ENCODE results near the gene LNP1. TPM values are rescaled to one million over a fixed set of nuclear protein-coding genes. Genes with fewer than 3 reads are reported as not detected.

Gene LNP1
- total and polyA plus RNA-seq, 12 donors: 0.71 to 6.5 (median 2.4) TPM

- no peaks in the 10 kb centered on the region for H3K27me3 ChIP-seq
- no peaks in the 10 kb centered on the region for H3K36me3 ChIP-seq (replicated peaks in 1 of 2)
- no peak for TF ChIP-seq CTCF (IDR thresholded peaks at IDR 0.05)
- TF ChIP-seq POLR2A (IDR thresholded peaks at IDR 0.05): no peak
- no peaks in the 10 kb centered on the region for H3K4me1 ChIP-seq (replicated peaks in 1 of 2)
- intact Hi-C loops (cut with DNase I): no loop called here
- no peaks in the 10 kb centered on the region for H3K9me3 ChIP-seq (replicated peaks in 1 of 3)
- no peak for DNase-seq
- H3K4me3 ChIP-seq: no peak overlapping the region
- 69 to 89% (median 80%) methylated on average over 3 to 5 of the region's 5 CpGs for WGBS, 4 donors
- H3K27ac ChIP-seq: no peak overlapping the region
These were observed 78.7 kb downstream of the LNP1 start for GRCh38 chr3:100480081-100480480.

- DNase-seq: no peak
- no peak overlapping the region for H3K27ac ChIP-seq
- no peak for TF ChIP-seq POLR2A (IDR thresholded peaks at IDR 0.05)
- no peak for TF ChIP-seq CTCF (IDR thresholded peaks at IDR 0.05)
- 50 to 69% (median 54%) methylated on average over 2 of the region's 2 CpGs for WGBS, 4 donors
- intact Hi-C loops (cut with DNase I): no loop called here
- no peaks in the 10 kb centered on the region for H3K27me3 ChIP-seq
- no peaks in the 10 kb centered on the region for H3K9me3 ChIP-seq (replicated peaks in 1 of 3)
- no peaks in the 10 kb centered on the region for H3K4me1 ChIP-seq (replicated peaks in 1 of 2)
- H3K36me3 ChIP-seq (replicated peaks in 1 of 2): no peaks in the 10 kb centered on the region
- no peak overlapping the region for H3K4me3 ChIP-seq
These were observed 80.8 kb downstream of the LNP1 start for GRCh38 chr3:100482176-100482575.

- H3K9me3 ChIP-seq (replicated peaks in 1 of 3): no peaks in the 10 kb centered on the region
- no peak overlapping the region for H3K27ac ChIP-seq
- H3K4me1 ChIP-seq (replicated peaks in 1 of 2): no peaks in the 10 kb centered on the region
- no peak overlapping the region for H3K4me3 ChIP-seq
- H3K27me3 ChIP-seq: no peaks in the 10 kb centered on the region
- no peak for DNase-seq
- no peak for TF ChIP-seq POLR2A (IDR thresholded peaks at IDR 0.05)
- no peak for TF ChIP-seq CTCF (IDR thresholded peaks at IDR 0.05)
- H3K36me3 ChIP-seq (replicated peaks in 1 of 2): no peaks in the 10 kb centered on the region
- intact Hi-C loops (cut with DNase I): no loop called here
- 83 to 91% (median 84%) methylated on average over 1 of the region's 1 CpG for WGBS, 4 donors
These were observed 82.2 kb downstream of the LNP1 start for GRCh38 chr3:100483529-100483928.

GRCh38 chr3:100486808-100487207 is 85.5 kb downstream of the LNP1 start:
- Histone ChIP-seq H3K36me3 (replicated peaks in 1 of 2) (no peaks in the 10 kb centered on the region), H3K9me3 (replicated peaks in 1 of 3) (no peaks in the 10 kb centered on the region), H3K4me3 (no peak overlapping the region), H3K4me1 (replicated peaks in 1 of 2) (no peaks in the 10 kb centered on the region), H3K27ac (no peak overlapping the region), H3K27me3 (no peaks in the 10 kb centered on the region)
- 81 to 98% (median 94%) methylated on average over 2 of the region's 2 CpGs for WGBS, 4 donors
- DNase-seq: no peak
- intact Hi-C loops (cut with DNase I): no loop called here
- no peak for TF ChIP-seq CTCF (IDR thresholded peaks at IDR 0.05)
- no peak for TF ChIP-seq POLR2A (IDR thresholded peaks at IDR 0.05)
